Renal cortex interstitium (tissue), 11 donors: ENCODE results near the gene TEX36. TPM values are rescaled to one million over a fixed set of nuclear protein-coding genes. Genes with fewer than 3 reads are reported as not detected.
"Not testable (repeated sequence)": the region's sequence is repeated elsewhere in the genome, so short reads cannot be mapped to it uniquely, and the experiment has no call there.

Source experiments
- DNase-seq, 11 donors: peaks; one replicate each; pipeline ENCODE4 v3.0.0-alpha.2; 2013; ENCODE audit warnings: low read depth in 9 of 11, low spot score in 4 of 11; ENCODE audit errors: extremely low read depth in 1 of 11
- polyA plus RNA-seq, 3 donors: library from polyadenylated mRNA; unstranded; fragments of 120-200 nt; gene quantifications; one replicate each; pipeline ENCODE4 v1.2.1, GENCODE V29; 2013; ENCODE audit not compliant: insufficient read length in 3 of 3

TEX36 gene
- polyA plus RNA-seq, 3 donors = not detected

DNA sequence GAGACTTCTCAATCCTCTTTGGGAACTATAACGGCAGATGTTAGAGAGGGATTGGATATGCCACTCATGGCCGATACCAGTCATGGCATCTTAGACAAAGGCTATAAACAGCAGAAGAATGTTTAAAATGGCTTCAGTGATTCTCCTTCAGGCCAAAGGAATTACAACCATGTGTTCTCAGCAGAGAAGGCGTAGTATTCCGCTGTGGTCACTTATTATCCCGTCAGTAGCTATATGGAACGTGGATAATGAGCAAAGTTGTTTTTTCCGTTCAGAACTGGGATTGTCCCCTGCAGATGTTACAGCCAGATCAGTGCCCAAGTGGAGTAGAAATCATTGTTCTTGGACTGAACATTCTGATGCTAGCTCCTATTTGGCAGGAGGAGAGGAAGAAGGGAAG is 43.1 kb downstream of the TEX36 start:
- no peak for DNase-seq

DNA sequence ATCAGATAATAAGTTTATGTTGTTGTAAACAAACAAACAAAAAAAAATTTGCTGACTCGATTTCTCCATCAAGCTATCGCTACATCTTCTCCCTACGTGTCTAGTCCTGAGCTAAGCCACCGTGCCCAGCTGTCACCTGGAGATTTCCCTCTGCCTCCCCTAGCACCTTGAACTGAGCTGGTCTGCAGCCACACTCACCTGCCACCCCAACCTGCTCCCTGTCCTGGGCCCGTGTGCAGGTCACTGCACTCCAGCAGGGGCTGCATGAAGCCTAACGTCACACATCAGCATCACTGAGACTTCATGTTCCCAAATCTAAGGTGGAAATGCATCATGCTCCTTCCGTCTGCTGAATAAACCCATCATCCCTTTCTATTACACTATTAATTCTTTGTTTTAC is 44.4 kb downstream of the TEX36 start:
- no peak for DNase-seq

DNA sequence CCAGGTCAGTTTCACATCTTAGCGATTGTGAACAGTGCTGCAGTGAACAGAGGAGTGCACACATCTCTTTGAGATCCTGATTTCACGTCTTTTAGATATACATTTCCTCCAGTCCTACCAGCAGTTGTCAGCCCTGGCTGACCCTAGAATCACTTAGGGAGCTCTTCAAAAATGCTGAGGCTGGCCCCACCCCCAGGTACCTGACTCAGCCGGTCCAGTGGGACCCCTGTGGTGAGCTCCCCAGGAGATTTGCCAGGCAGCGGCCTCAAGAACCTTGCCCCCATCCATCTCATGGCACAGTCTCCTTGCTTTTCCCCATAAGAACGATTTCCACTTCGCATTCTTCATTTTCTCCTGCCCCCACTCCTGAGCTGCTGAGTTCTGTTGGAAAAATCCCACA is 45.5 kb downstream of the TEX36 start:
- no peak for DNase-seq

DNA sequence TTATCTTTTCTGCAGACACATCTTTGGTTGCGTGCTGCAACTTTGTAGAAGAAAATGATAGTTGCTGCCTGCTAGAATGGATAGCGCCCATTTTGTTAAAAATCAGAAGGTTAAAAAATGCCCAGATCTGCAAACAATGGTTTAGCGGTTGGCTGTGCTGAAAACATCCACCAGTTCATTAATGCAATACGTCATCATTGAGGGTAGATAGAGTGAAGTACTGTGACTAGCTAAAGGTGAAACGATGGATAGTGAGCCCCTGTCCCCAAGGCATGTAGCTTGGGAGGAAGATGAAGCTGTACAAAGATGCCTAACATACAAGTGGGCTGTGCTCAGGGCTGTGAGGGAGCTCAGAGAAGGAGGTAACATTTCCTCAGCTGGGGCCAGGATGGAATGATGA is 48.4 kb downstream of the TEX36 start:
- DNase-seq = no peak

DNA sequence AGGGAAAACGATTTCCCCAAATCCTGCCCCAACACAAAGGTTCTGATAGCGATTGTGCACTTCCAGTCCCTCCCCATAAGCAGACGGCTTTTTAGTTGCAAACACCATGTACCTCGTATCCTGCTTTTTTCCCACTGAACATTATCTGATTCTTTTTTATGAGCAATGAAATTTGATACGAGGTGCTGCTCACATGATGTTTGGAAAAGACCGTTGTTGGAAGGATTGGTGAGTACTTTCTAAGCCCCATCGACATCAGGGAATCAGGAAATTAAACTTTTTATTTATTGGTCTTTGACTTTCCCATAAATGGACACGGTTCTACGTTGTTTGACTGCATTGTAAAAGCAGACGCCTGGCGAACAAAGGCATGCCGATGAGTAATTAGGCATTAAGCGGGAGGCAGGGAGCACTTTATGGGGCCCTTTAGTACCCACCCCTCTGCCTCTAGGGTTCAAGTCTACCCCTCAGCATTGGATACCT is 49.4 kb downstream of the TEX36 start:
- peak in 4 of 11 donors; percentile 3 to 20 (median 8) for DNase-seq

DNA sequence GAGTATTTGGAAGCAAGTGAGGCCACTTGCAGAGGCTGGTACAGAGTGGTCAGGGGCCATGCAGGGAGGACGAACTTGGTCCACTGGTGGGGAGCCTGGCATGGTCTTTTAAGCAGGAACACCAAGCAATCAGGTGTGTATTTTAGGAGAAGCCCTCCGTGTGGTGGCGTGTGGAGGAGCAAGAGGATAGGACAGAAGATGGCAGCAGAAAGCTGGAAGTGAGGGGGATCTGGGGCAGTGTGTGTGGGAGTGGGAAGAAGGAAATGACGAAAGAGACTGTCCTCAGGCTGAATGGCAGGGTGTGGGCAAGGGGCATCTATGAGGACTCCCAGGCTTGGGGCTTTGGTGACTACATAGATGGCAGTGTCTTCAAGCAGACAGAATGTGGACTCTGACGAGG is 51.2 kb downstream of the TEX36 start:
- no peak for DNase-seq

DNA sequence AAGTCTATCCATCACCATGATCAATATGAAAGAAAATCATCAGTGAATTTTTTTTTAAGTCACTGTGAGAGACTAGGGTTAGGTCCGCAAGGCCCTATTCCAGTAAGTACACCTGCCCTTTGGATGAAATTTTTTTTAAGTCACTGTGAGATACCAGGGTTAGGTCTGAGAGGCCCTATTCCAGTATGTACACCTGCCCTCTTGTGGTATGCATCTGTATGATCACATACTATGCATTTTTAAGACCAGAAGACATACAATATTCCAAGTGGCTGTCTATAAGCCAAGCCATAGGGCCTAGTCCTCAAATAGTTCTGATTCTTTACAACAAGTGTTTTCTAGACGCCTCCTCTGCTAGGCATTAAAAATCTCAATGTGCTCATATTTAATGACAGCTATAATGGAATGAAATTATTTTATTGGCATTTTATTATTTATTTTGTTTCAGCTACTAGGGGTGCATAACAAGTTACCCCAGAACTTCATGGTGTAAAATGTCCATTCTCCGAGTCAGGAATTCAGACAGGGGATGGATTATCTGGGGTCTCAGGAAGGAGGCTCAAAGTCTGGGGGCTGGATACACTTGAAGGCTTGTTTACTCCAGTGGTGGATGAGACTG is 53.1 kb downstream of the TEX36 start:
- peak in 6 of 11 donors; percentile 33 to 63 (median 42) for DNase-seq

DNA sequence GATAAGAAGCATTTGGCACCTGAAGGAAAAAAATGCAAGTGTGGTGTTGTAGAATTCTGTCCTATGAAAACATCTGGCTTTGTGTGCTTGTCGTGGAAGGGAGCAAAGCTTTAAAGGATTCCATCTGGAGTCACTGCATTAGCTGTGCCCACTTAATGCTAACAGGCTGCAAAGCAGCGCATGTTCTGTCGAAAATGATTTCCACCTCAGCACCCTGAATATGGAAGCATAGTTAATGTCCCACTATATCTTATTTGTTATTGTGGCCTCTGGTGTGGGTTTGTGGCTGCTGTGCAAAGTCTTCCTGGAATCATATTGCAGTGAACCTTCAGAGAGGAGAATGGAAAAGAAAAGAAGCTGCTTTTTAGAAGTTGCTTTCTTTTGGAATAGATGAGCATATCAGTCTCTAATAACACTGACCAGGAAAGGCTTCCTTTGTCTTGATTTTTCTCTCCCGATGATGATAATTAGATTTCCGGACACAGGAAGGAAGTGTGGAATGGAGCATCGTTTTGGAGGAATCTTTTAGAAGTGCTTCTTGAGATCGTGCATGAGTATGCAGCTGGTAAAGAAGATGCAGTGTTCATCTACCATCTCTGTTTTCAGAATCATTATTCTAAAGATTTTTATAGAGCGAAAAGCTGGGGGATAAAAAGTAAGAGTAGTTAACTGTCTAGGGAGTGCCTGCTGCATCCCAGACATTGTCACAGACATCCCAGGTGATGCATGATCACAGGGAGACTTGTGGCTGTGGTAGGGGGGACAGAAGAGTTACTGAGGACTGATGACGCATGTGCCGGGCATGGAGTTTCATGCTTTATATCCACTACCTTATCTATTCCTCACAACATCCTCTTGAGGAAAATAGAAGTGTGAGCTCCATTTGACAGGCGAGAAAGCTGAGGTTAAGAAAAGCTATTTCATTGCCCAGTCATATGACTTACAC is 54.6 kb downstream of the TEX36 start:
- DNase-seq = no peak

DNA sequence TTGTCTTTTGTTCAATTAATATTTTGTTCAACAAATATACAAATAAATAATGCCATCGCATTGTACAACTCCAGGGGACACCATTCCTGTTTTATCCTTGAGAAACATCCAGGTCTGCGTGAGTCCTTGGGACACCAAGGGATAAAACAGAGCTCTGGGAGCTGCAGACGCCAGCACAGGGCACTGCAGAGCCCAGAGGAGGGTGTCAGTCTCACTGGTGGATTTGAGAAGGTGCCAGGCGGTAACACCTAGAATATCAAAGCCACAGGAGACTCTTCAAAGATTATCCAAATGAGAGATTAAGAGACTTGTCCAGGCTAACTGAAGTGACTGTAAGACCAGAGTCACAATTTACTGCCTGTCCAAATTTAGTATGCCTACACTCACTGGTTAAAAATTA is 55.3 kb downstream of the TEX36 start:
- DNase-seq = no peak

DNA sequence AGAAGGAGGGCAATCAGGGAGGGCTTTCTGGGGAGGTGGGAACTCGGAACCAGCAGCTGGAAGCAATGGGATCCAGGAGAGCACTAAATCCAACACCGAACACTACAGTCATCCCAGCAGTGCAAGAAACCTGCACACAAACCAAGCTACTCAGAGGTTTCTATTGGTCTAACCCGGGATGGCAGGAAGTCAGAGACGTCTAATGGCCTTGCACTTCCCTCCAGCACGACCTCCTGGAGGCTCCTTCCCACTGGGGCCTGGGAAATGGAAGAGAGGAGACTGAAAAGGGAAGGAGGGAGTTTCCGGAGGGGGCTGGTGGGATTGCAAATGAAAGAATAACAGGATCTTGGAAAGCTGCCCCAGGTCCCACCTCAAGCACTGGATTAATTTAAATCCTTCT is 56.3 kb downstream of the TEX36 start:
- no peak for DNase-seq

DNA sequence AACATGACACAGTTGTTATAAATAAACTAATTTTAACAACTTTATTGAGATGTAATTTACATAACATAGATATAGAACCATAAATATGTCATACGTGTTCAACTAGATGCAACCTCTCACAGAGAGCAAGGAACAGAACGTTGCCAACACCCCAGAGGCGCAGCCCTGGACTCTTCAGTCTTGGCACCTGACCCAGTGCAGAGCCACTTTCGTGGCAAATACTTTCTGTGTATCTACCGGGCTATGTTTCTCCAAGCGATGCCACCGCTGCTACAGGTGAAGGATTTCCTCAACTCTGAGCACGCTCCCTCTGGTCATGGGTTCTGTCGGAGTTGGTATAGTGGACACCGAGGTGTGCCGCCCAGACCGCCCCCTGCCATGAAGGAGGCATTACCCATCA is 57.4 kb downstream of the TEX36 start:
- DNase-seq = no peak

DNA sequence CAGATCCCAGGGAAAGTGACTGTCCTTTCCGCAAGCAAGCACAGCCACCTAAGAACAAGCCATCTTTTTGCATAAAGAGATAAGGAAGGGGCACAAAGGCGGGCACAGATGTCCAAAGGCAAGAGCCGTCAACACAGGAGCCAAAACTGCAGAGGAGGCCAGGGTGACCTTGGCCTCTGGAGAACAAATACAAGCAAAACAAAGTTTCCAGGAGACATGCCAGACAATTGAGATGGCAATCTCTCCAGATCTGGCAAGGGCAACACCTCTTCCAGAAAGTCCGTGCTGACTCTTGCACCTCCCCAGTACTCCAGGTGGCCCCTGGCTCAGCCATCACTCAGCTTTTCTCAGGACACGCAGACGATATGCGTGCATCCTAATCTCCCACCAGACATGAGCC is 58.2 kb downstream of the TEX36 start:
- DNase-seq = no peak

DNA sequence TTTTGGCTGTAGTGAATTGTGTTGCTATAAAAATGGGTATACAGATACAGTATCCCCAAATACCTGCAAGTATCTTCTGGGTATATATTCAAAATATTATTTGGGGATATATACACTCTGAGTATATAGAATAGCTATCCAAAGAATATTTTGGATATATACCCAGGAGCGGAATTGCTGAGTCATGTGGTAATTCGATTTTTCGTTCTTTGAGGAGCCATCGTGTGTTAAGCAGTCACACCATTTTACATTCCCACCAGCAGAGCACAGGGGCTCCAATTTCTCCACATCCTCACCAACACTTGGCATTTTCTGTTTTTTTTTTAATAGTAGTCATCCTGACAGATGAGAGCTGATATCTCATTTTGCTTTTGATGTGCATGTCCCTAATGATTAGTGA is 61.9 kb downstream of the TEX36 start:
- no peak for DNase-seq

DNA sequence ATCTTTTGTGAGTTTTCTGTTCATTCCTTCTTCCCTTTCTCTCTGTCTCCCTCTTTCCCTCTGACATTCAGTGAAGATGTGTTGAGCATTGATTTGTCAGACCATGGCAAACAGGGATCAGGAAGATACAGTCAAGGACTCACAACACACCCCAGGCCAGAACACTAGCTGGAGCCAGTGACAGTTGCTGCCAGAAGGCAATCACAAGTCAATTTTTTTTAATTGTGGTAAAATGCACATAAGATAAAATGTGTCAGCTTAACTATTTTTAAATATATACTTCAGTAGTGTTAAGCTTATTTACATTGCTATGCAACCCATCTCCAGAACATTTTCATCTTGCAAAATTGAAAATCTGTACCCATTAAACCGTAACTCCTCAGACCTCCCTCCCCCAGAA is 62.6 kb downstream of the TEX36 start:
- no peak for DNase-seq

DNA sequence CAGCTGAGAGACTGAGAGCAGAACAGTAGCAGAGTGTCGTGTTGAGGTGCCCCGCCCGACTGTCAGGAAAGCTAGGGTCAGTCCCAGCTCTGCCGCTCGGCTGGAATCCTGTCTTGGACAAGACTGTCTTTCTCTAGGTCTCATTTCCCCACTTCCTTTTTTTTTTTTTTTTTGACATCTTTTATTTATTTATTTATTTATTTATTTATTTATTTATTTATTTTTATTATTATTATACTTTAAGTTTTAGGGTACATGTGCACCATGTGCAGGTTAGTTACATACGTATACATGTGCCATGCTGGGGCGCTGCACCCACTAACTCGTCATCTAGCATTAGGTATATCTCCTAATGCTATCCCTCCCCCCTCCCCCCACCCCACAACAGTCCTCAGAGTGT is 69.9 kb downstream of the TEX36 start:
- not testable (repeated sequence) for DNase-seq

DNA sequence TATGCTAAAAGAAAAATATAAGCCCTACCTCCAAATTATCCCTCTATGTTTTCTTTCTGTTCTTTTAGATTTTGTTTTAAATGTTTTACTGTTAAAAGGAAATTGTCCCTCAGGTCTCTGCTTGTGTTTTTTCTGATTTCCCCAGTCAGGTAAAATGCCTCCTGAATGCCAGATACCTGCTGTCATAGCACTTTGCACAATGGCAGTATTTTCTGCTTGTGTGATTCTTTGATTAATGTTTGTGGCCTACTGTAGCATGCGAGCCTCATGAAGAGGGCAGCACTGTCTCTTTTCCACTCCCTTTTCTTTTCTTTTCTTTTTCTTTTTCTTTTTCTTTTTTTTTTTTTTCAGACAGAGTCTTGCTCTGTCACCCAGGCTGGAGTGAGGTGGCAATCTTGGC is 71.2 kb downstream of the TEX36 start:
- no peak for DNase-seq

DNA sequence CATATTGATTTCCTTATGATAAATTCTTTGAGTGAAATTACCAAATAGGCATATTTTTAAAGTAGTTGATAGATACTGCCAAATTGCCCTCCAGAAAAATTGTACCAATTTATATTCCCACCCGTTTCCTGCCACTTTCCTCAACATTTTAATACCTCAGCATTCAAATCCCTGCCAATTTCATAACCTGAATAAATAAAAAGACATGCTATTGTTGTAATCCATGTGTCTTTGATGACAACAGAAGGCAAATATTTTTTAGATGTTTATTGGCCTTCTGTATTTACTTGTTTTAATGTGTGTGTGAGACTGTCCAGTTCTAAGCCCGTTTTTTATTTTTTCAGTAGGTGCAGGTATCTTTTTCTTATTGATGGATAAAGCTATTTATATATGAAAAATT is 71.7 kb downstream of the TEX36 start:
- no peak for DNase-seq

DNA sequence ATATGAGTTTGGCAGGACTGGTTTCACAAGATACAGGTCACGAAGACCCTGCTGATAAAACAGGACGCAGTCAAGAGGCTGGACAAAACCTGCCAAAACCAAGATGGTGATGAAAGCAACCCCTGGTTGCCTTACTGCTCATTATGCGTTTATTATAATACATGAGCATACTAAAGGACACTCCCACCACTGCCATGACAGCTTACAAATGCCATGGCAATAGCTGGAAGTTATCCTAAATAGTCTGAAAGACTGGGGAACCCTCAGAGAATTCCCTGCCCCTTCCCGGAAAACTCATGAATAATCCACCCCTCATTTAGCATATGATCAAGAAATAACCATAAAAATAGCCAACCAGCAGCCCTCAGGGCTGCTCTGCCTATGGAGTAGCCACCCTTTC is 73.1 kb downstream of the TEX36 start:
- DNase-seq = no peak

DNA sequence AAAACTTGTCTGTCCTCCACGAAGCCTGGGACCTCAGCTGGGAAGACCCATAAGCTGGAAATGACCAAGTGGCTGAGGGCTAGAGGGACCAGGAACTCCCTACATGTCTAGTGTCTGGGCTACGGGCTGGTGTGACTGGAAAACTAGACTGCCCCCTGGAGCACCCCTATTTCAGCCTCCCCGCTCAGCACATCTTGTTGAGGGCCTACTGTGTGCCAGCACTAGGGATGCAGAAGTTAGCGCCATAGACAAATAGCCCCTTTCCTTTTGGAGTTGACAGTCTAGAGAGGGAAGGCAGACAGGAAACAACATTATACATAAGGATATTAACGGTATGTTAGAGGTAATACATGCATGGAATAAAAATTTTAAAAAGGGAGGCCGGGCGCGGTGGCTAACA is 74.5 kb downstream of the TEX36 start:
- DNase-seq = no peak

DNA sequence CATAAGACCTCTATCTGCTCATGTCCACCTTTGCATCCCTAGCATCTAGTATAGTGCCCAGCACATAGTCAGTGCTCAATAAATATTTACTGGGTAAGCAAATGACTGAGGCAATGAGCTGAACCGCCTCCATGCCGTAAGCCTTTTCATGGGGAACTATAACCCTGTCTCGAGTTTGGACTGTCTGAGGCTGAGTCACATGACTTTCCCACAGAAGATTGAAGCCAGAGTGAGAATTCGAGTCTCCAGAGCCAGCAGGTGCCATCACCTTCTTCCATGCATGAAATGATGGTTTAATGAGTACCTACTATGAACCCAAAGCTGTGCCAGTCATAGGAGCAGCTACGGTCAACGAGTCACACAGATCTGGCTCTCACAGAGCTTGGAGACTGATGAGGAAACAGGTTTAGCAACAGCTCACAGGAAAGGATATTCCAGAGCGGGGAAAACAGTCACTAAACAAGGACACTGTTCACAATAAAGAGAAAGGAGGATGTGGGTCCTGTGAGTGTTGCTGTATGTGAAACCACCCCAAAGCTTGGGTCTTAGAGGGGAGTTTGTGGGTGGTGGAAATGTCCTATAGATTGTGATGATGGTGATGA is 75.2 kb downstream of the TEX36 start:
- no peak for DNase-seq
